Tibial nerve (tissue), 4 donors: ENCODE measurements around the gene ADI1. TPM values are rescaled to one million over a fixed set of nuclear protein-coding genes. Genes with fewer than 3 reads are reported as not detected.

Experiments used
- DNase-seq, 2 donors: peaks; one replicate each; pipeline ENCODE4 v3.0.0-alpha.2; 2019; ENCODE audit warnings: low spot score in 2 of 2
- H3K27ac ChIP-seq, 4 donors: fragments of 200-600 bp; sonication (generic) in 3 of 4; one replicate each; pipeline ENCODE4 v1.5.1; 2017 to 2019; ENCODE audit warnings: mild to moderate bottlenecking in 1 of 4
- H3K27me3 ChIP-seq, 2 donors: fragments of 200-600 bp; sonication (generic) in 1 of 2; one replicate each; pipeline versions ENCODE4 v1.5.1 to v1.6.0; 2017 to 2019
- H3K36me3 ChIP-seq, 3 donors: fragments of 200-600 bp; sonication (generic); one replicate each; pipeline ENCODE4 v1.5.1; 2018 to 2019
- H3K4me1 ChIP-seq, 4 donors: fragments of 200-600 bp; sonication (generic) in 3 of 4; one replicate each; pipeline ENCODE4 v1.5.1; 2017 to 2019
- H3K4me3 ChIP-seq, 4 donors: fragments of 200-600 bp; sonication (generic) in 3 of 4; one replicate each; pipeline ENCODE4 v1.5.1; 2017 to 2019; ENCODE audit warnings: mild to moderate bottlenecking in 1 of 4, moderate library complexity in 1 of 4
- H3K9me3 ChIP-seq, 4 donors: fragments of 200-600 bp; sonication (generic) in 3 of 4; one replicate each; pipeline ENCODE4 v1.5.1; 2017 to 2019
- CTCF ChIP-seq, 5 experiments: fragments of 200-600 bp in 3 of 5; fragments of 450-650 bp in 2 of 5; sonication (generic) in 3 of 5; IDR thresholded peaks; one replicate each; pipeline ENCODE4 v1.5.1; 2016 to 2019; ENCODE audit warnings: antibody characterized with exemption in 5 of 5, mild to moderate bottlenecking in 3 of 5, moderate library complexity in 2 of 5
- EP300 ChIP-seq, 2 donors: sonication (generic); formaldehyde crosslinking; IDR thresholded peaks; one replicate each; pipeline ENCODE4 v1.6.1; 2017; ENCODE audit warnings: antibody characterized with exemption in 2 of 2, mild to moderate bottlenecking in 1 of 2
- POLR2A ChIP-seq, 2 donors: fragments of 450-650 bp; IDR thresholded peaks; one replicate each; pipeline ENCODE4 v1.6.1; 2017; ENCODE audit warnings: antibody characterized with exemption in 2 of 2, mild to moderate bottlenecking in 2 of 2, moderate library complexity in 2 of 2
- WGBS, 2 donors: methylation state at CpG; one replicate each; pipeline ENCODE4 v1.1.5; 2018; 5-methylcytosine and 5-hydroxymethylcytosine counted together
- total RNA-seq, 4 donors: library from RNA; depleted of rRNA; stranded (reverse); fragments of >200 nt; gene quantifications; one replicate each; pipeline ENCODE4 v1.1.0, GENCODE V29; 2016

ADI1 gene
- total RNA-seq, 4 donors from 2014 or later, result 51.9 to 112 (median 106) TPM

DNA sequence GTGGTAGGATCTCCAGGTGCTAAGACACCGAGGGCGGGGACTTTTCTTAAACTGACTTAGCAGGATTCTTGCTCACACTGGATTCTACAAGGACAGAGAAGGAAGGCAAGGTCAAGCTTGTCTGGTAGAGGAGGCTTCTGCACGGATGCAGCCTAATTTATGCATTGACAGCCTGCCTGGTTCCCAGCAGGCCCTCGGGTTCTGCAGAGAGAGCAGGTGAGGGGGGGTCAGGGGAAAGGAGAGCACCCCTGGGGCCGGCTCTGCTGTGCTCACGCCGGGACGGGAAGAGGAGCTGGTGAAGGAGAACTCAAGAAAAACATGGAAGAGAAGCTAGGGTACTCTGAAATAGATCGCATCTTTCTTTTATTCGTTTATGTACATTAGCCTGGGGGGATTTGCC is 46.4 kb downstream of the ADI1 start:
- WGBS, 2 donors, result 55 to 72% methylated on average over 10 of the region's 10 CpGs
- Histone ChIP-seq H3K4me3 (peak overlapping the region in 1 of 4 donors; percentile 33), H3K27ac (peak overlapping the region; percentile 78 to 95 (median 83)), H3K36me3 (peaks cover 0 to 32% (median 0%) of the 10 kb centered on the region in 3 donors), H3K4me1 (peaks cover 6 to 75% (median 33%) of the 10 kb centered on the region in 4 donors), H3K27me3 (no peaks in the 10 kb centered on the region), H3K9me3 (no peaks in the 10 kb centered on the region)
- TF ChIP-seq CTCF (IDR thresholded peaks at IDR 0.05), result no peak
- no peak for TF ChIP-seq EP300 (IDR thresholded peaks at IDR 0.05)
- TF ChIP-seq POLR2A (IDR thresholded peaks at IDR 0.05), result no peak
- no peak for DNase-seq

- no peak for DNase-seq
- H3K9me3 ChIP-seq, result no peaks in the 10 kb centered on the region
- peak overlapping the region in 1 of 4 donors; percentile 33 for H3K4me3 ChIP-seq
- H3K27me3 ChIP-seq, result no peaks in the 10 kb centered on the region
- WGBS, 2 donors, result 80 to 81% methylated on average over 10 of the region's 10 CpGs
- H3K36me3 ChIP-seq, result peaks cover 0 to 35% (median 0%) of the 10 kb centered on the region in 3 donors
- H3K27ac ChIP-seq, result peak overlapping the region; percentile 78 to 95 (median 83)
- no peak for TF ChIP-seq EP300 (IDR thresholded peaks at IDR 0.05)
- TF ChIP-seq POLR2A (IDR thresholded peaks at IDR 0.05), result no peak
- no peak for TF ChIP-seq CTCF (IDR thresholded peaks at IDR 0.05)
- H3K4me1 ChIP-seq, result peaks cover 6 to 80% (median 34%) of the 10 kb centered on the region in 4 donors
Observed at GRCh38 chr2:3472296-3472695, 47.0 kb downstream of the ADI1 start.

GRCh38 chr2:3470856-3471737 is 48.2 kb downstream of the ADI1 start:
- no peak for DNase-seq
- TF ChIP-seq CTCF (IDR thresholded peaks at IDR 0.05), result no peak
- no peak for TF ChIP-seq POLR2A (IDR thresholded peaks at IDR 0.05)
- no peak for TF ChIP-seq EP300 (IDR thresholded peaks at IDR 0.05)
- peak overlapping the region; percentile 78 to 95 (median 83) for H3K27ac ChIP-seq
- H3K4me1 ChIP-seq, result peaks cover 6 to 78% (median 34%) of the 10 kb centered on the region in 4 donors
- H3K36me3 ChIP-seq, result peaks cover 0 to 47% (median 0%) of the 10 kb centered on the region in 3 donors
- no peaks in the 10 kb centered on the region for H3K27me3 ChIP-seq
- H3K9me3 ChIP-seq, result no peaks in the 10 kb centered on the region
- 57 to 70% methylated on average over 17 of the region's 17 CpGs for WGBS, 2 donors
- H3K4me3 ChIP-seq, result peak overlapping the region in 1 of 4 donors; percentile 33

DNA sequence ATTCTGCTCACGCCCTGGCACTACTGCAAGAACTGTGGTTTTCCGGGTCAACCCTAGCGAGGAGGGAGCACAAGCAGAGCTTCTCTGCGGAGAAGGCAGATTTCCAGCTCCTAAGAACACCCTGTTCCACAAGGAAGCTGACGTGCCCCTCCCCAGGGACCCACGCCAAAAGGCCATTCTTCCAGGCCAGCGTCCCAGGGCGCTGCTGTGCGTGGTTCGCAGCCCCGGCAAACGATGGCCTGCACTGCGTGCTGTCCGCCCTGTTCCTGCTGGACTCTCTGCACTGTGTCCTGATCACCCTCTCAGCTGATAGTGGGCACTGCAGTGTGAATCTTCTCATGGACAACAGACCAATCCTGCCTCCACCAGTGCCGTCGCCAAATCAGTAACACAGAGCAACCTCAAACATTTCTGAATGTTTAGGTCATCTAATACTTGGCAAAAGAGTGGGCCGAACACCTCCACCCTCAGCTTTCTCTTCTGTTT is 49.1 kb downstream of the ADI1 start:
- Histone ChIP-seq H3K9me3 (no peaks in the 10 kb centered on the region), H3K27me3 (no peaks in the 10 kb centered on the region), H3K4me1 (peaks cover 6 to 73% (median 36%) of the 10 kb centered on the region in 4 donors), H3K36me3 (peaks cover 0 to 54% (median 0%) of the 10 kb centered on the region in 3 donors), H3K27ac (peak overlapping the region; percentile 78 to 95 (median 83)), H3K4me3 (peak overlapping the region in 1 of 4 donors; percentile 26)
- WGBS, 2 donors, result 35 to 48% methylated on average over 15 to 17 of the region's 17 CpGs
- DNase-seq, result peak; percentile 80 to 83
- TF ChIP-seq POLR2A (IDR thresholded peaks at IDR 0.05) (peak in 1 of 2 donors; percentile 70), EP300 (IDR thresholded peaks at IDR 0.05) (peak; percentile 91 to 99), CTCF (IDR thresholded peaks at IDR 0.05) (peak in 1 of 5 experiments; percentile 31)

- peak overlapping the region; percentile 78 to 95 (median 83) for H3K27ac ChIP-seq
- no peak for TF ChIP-seq EP300 (IDR thresholded peaks at IDR 0.05)
- TF ChIP-seq POLR2A (IDR thresholded peaks at IDR 0.05), result no peak
- TF ChIP-seq CTCF (IDR thresholded peaks at IDR 0.05), result no peak
- peaks cover 0 to 59% (median 0%) of the 10 kb centered on the region in 3 donors for H3K36me3 ChIP-seq
- H3K4me1 ChIP-seq, result peaks cover 6 to 70% (median 37%) of the 10 kb centered on the region in 4 donors
- no peak for DNase-seq
- no peaks in the 10 kb centered on the region for H3K27me3 ChIP-seq
- no peak overlapping the region for H3K4me3 ChIP-seq
- H3K9me3 ChIP-seq, result no peaks in the 10 kb centered on the region
- WGBS, 2 donors, result 84 to 93% methylated on average over 7 of the region's 7 CpGs
Observed at GRCh38 chr2:3469486-3469885, 49.8 kb downstream of the ADI1 start.
